KMS-11 (cell line): ENCODE measurements around the gene DCAF10.

Source experiments
- H2AFZ ChIP-seq: fragments of 200-600 bp; sonication (generic); 2 replicates; pipeline ENCODE4 v1.6.1; 2016; ENCODE audit warnings: antibody characterized with exemption, mixed run types, low read depth
- H3K27ac ChIP-seq: fragments of 200-600 bp; sonication (generic); 2 replicates; pipeline ENCODE4 v1.6.1; 2016; ENCODE audit warnings: mild to moderate bottlenecking, mixed run types
- H3K27me3 ChIP-seq: fragments of 200-600 bp; sonication (generic); 2 replicates; pipeline ENCODE4 v1.6.1; 2017; ENCODE audit warnings: mild to moderate bottlenecking, low read depth, mixed run types, moderate library complexity; ENCODE audit not compliant: insufficient read depth
- H3K36me3 ChIP-seq: fragments of 200-600 bp; sonication (generic); 2 replicates; pipeline ENCODE4 v1.6.1; 2017; ENCODE audit warnings: mild to moderate bottlenecking, mixed run types; ENCODE audit not compliant: insufficient read depth
- H3K4me1 ChIP-seq: fragments of 200-600 bp; sonication (generic); 2 replicates; pipeline ENCODE4 v1.6.1; 2016; ENCODE audit warnings: mild to moderate bottlenecking, low read depth, mixed run types; ENCODE audit not compliant: poor library complexity, severe bottlenecking
- H3K4me2 ChIP-seq: fragments of 200-600 bp; sonication (generic); 2 replicates; pipeline ENCODE4 v1.7.0; 2016; ENCODE audit warnings: mild to moderate bottlenecking, mixed run types
- H3K4me3 ChIP-seq: fragments of 200-600 bp; sonication (generic); IDR thresholded peaks from 2 replicates; pipeline ENCODE4 v1.6.1; 2017; ENCODE audit warnings: low read depth, low read length, mixed read lengths; ENCODE audit not compliant: insufficient read depth
- H3K79me2 ChIP-seq: fragments of 200-600 bp; sonication (generic); 2 replicates; pipeline ENCODE4 v1.6.1; 2016; ENCODE audit warnings: low read depth, mixed run types; ENCODE audit not compliant: insufficient read depth
- H3K9ac ChIP-seq: fragments of 200-600 bp; sonication (generic); 2 replicates; pipeline ENCODE4 v1.6.1; 2016; ENCODE audit warnings: mild to moderate bottlenecking, mixed run types
- H4K20me1 ChIP-seq: fragments of 200-600 bp; sonication (generic); 2 replicates; pipeline ENCODE4 v1.6.1; 2016; ENCODE audit warnings: mild to moderate bottlenecking, mixed run types; ENCODE audit not compliant: insufficient read depth
- TF ChIP-seq, protein P1 (sequence below): fragments of 200-600 bp; sonication (generic); conservative IDR thresholded peaks from 2 replicates; pipeline ENCODE4 v1.6.1; 2017; ENCODE audit warnings: low read depth, mild to moderate bottlenecking, antibody characterized with exemption, low read length, moderate library complexity, mixed read lengths

The DCAF10 gene

GRCh38 chr9:37778534-37778933 is 22.1 kb upstream of the DCAF10 start:
- Histone ChIP-seq H3K27me3 (no peaks in the 10 kb centered on the region), H4K20me1 (no peaks in the 10 kb centered on the region), H2AFZ (no peak overlapping the region), H3K4me1 (peaks cover 14% of the 10 kb centered on the region), H3K4me3 (no peak overlapping the region), H3K27ac (no peak overlapping the region), H3K79me2 (peaks cover 24% of the 10 kb centered on the region), H3K4me2 (no peak overlapping the region), H3K36me3 (peaks cover 12% of the 10 kb centered on the region; the same call in 1 of the 2 replicates), H3K9ac (no peak overlapping the region)
- TF ChIP-seq, protein P1, sequence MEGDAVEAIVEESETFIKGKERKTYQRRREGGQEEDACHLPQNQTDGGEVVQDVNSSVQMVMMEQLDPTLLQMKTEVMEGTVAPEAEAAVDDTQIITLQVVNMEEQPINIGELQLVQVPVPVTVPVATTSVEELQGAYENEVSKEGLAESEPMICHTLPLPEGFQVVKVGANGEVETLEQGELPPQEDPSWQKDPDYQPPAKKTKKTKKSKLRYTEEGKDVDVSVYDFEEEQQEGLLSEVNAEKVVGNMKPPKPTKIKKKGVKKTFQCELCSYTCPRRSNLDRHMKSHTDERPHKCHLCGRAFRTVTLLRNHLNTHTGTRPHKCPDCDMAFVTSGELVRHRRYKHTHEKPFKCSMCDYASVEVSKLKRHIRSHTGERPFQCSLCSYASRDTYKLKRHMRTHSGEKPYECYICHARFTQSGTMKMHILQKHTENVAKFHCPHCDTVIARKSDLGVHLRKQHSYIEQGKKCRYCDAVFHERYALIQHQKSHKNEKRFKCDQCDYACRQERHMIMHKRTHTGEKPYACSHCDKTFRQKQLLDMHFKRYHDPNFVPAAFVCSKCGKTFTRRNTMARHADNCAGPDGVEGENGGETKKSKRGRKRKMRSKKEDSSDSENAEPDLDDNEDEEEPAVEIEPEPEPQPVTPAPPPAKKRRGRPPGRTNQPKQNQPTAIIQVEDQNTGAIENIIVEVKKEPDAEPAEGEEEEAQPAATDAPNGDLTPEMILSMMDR, result no peak

- Histone ChIP-seq H3K79me2 (peaks cover 35% of the 10 kb centered on the region), H3K27me3 (no peaks in the 10 kb centered on the region), H3K4me3 (no peak overlapping the region), H3K9ac (peak overlapping the region; percentile 71), H3K36me3 (peaks cover 9% of the 10 kb centered on the region; the same call in 1 of the 2 replicates), H4K20me1 (no peaks in the 10 kb centered on the region), H3K27ac (peak overlapping the region; percentile 67), H3K4me2 (peak overlapping the region; percentile 80), H3K4me1 (peaks cover 21% of the 10 kb centered on the region), H2AFZ (peak overlapping the region; percentile 97)
- TF ChIP-seq, protein P1, result no peak
Observed at GRCh38 chr9:37784291-37784615, 16.3 kb upstream of the DCAF10 start.

DNA sequence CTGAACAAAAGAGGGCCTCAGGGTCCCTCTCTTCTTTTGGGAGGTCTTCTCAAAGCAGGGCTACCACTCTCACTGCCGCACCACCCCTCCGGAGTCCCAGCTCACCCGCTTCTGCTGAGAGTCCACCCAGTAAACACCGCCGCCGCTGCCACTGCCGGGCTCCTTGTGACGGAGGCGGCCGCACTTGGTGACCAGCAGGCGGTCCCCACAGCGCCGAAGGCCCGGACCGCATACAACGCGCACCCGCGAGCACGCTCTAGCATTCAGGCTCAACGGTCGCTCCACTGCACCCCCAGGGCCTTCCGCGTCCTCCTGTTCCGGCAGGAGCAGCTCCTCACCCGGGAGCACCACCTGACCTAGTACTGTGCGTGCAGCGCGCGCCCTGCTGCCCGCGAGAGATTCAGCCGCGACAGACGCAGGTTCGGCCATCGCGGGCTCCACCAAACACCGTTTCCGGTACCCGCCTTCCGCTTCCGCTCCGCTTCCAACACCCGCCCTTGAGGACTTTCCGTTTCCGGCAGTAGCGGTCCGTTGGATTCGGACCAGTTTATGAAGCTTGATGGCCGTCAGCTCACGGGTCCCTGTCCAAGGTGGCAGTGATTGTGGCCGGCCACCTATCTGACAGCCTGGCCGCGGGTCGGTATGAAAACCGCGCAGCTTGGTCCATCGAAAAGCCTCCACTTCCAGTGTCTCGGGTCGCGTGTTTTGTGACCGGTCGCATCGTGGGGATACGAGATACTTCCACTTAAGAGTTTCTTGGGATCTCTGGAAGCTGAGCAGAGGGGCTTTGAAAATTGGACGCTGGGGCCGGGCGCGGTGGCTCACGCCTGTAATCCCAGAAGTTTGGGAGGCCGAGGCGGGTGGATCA is 15.7 kb upstream of the DCAF10 start, which contains the start of gene EXOSC3:
EXOSC3 (minus strand) TSS at position 449 of the 868 bp plus-strand sequence; CDS start at position 429, 20 bp downstream.
- Histone ChIP-seq H3K4me2 (peak within 1 kb of the TSS; percentile 80), H2AFZ (peak within 1 kb of the TSS; percentile 97), H3K9ac (peak within 1 kb of the TSS; percentile 71), H3K27ac (peak within 1 kb of the TSS; percentile 67), H3K27me3 (no peaks in the 10 kb centered on the region), H4K20me1 (no peaks in the 10 kb centered on the region), H3K4me1 (peaks cover 21% of the 10 kb centered on the region), H3K4me3 (no peak within 1 kb of the TSS), H3K36me3 (peaks cover 9% of the 10 kb centered on the region; the same call in 1 of the 2 replicates), H3K79me2 (peaks cover 35% of the 10 kb centered on the region)
- TF ChIP-seq, protein P1, result no peak

GRCh38 chr9:37787059-37787458 is 13.5 kb upstream of the DCAF10 start:
- H3K4me3 ChIP-seq, result no peak overlapping the region
- no peak overlapping the region for H3K4me2 ChIP-seq
- H3K79me2 ChIP-seq, result peaks cover 26% of the 10 kb centered on the region
- H3K9ac ChIP-seq, result no peak overlapping the region
- no peaks in the 10 kb centered on the region for H3K36me3 ChIP-seq
- TF ChIP-seq, protein P1, result no peak
- H4K20me1 ChIP-seq, result no peaks in the 10 kb centered on the region
- no peak overlapping the region for H3K27ac ChIP-seq
- H3K27me3 ChIP-seq, result no peaks in the 10 kb centered on the region
- H3K4me1 ChIP-seq, result peaks cover 20% of the 10 kb centered on the region
- no peak overlapping the region for H2AFZ ChIP-seq
